ENCODE results near the gene SPATA17. TPM values are rescaled to one million over a fixed set of nuclear protein-coding genes. Genes with fewer than 3 reads are reported as not detected.

SPATA17 gene
- total RNA-seq, 1 donor from 2014 or later, result not detected

DNA sequence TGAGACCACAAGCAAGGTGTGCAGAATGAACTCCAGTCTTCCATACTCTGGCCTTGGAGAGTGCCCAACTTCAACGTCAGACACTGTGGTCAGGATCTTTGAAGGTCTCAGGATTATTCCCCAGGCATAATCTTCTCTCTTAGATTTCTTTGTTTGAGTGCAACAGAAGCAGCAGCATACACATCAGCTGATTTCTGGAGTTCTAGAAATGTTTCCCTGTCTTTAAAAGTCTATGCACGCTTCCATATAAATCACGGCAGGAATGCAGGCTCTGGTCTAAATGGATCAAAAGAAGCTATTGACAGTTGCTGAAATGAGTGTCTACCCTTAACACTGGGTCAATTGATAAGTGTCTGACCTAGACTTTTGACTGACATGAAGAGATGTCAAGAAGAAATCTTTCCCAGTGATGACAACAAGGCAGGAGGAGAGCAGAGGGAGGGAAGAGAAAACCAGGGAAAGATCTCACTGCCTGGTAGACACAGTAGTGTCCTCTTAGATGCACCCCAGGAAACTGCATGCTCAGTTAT is 279.7 kb downstream of the SPATA17 start:
- intact Hi-C loops (cut with micrococcal nuclease), result no loop called here

DNA sequence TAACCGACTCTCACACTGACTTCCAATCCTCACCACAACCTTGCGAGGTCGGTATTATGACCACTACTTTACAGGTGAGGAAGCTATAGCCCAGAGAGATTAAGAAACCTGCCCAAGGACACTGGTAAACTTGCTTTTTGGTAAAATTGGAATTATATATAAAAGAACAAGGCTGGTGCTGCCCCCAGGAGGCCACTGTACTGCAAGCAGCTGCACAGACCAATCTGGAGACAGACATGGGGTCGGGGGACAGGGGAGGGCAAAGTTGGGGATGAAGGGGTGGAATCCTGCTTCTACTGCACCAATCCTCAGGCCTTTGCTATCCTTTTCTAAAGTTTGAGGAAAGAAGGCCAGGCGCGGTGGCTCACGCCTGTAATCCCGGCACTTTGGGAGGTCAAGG is 280.8 kb downstream of the SPATA17 start:
- intact Hi-C loops (cut with micrococcal nuclease), result no loop called here

DNA sequence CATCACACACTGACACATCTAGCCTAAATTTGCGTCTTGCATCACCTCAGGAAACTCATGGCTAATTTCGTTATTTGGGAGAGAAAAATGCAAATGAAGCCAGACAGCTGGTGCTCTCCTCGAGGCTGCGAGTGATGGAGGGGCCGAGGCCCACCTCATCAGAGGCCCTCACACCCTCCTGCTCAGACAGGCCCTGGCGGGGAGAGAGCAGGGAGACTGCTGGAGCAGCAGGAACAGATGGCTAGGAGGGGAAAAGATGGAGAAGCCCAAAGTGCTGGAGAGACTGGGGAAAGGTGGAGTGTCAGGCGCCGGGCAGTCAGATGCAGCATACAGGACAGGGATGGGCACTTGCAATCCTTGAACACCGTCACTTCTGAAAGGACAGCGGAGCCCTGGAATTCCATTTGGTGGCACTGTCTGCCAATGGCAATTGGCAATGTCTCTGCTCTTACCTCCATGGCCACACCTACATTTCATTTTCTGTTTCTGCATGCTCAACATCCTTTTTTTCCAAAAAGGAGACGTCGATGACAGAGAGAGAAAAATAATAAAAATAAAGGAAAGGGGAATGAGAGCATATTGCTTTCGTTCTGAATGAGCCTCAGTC is 286.2 kb downstream of the SPATA17 start:
- intact Hi-C loops (cut with micrococcal nuclease), result no loop called here

DNA sequence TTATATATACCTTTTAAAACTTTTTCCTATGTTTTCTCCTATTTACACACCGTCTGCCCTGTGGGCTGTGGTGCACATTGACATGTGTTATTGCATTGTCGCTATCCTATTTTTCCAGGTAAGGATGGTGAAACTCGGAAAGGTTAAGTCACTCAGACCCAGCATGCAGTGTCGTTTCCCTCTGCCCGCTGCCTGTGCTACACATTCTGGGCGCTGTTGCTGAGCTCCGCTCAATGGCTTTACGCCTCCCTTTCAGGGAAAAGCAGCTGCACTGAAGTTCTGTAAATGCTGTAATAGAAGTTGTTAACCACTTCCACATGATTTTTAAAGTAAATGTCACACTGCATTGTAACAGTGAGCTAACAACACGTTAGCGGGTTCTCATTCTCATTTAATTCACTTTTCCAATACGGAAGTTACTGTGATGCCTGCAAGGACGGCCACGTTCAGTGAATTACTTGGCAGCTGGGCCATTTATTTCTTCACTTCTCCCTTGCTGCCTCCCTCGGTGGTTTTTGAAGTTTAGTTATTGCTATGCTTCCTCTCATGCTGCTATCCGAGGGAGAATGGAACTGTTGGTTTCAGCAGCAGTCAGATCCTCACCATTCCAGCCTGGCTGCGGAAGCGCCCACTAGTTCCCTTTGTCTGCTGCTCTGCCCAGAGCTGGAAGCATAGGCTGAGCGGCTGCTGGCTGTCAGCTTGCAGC is 288.7 kb downstream of the SPATA17 start:
- intact Hi-C loops (cut with micrococcal nuclease), result no loop called here

Other genes starting within 250 kb of the SPATA17 start
- 12.0 and 12.3 TPM in 2 replicates for gene GPATCH2, start 254 bp upstream of the SPATA17 start, total RNA-seq

Data from T-helper 2 cell treated with Interferon-gamma antibody and Interleukin-4, amounts not matched to agents 100 ng/mL and 5 ng/mL, for 36 hours (primary cell).